ENCODE measurements around the gene CNTN4.

- TF ChIP-seq POLR2AphosphoS5 (IDR thresholded peaks at IDR 0.05; ENCODE audit: insufficient read depth in 1 of 2, low read depth in 1 of 2) (no peak), CTCF (IDR thresholded peaks at IDR 0.05) (no peak)
Measured at GRCh38 chr3:2511356-2511755, 412.7 kb downstream of the CNTN4 start.

Measured in vagina (tissue), 2 donors.